Measurements from ENCODE around the gene SKI.

DNA sequence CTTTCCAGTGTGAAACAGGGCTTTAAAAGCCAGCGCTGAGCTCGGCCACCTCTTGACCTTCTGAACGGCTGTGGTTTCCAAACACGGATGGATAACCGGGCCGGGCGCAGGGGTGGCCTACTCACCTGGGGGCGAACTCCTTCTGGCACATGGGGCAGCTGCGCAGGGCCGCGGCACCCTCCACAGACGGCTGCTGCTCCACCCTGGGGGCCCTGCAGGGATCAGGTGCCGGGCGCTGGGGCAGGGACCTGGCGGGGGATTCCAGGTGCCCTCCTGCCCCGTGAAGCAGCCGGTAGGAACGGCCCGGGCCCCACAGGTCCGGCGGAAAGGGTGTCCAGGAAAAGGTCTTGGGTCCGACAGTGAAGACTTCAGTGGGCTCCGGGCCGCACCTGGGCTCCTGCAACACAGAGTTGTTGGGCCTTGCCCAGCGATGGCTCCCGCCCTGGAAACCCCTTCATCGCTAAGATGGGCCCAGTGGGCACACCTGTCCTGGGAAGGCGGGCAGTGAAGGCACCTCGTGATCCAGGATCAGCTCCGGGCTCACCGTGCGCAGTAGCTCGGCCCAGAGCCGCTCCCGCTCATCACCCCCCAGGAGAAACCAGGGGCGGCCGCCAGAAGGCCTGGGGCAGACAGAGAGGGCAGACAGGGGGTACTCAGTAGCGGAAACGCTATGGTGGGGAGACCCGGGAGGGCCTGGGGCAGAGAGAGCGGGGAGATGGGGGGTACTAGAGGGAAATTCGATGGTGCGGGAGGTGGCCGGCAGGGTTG, 34.4 kb upstream of the SKI start:
- TF ChIP-seq, protein P1, sequence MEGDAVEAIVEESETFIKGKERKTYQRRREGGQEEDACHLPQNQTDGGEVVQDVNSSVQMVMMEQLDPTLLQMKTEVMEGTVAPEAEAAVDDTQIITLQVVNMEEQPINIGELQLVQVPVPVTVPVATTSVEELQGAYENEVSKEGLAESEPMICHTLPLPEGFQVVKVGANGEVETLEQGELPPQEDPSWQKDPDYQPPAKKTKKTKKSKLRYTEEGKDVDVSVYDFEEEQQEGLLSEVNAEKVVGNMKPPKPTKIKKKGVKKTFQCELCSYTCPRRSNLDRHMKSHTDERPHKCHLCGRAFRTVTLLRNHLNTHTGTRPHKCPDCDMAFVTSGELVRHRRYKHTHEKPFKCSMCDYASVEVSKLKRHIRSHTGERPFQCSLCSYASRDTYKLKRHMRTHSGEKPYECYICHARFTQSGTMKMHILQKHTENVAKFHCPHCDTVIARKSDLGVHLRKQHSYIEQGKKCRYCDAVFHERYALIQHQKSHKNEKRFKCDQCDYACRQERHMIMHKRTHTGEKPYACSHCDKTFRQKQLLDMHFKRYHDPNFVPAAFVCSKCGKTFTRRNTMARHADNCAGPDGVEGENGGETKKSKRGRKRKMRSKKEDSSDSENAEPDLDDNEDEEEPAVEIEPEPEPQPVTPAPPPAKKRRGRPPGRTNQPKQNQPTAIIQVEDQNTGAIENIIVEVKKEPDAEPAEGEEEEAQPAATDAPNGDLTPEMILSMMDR (IDR thresholded peaks at IDR 0.05; ENCODE audit: low read depth, low read length): no peak
- no peak for TF ChIP-seq MYC (IDR thresholded peaks at IDR 0.05; ENCODE audit: low read depth, low read length)
- no peak for TF ChIP-seq POLR2A (IDR thresholded peaks at IDR 0.05; ENCODE audit: extremely low read depth, insufficient read length)
- TF ChIP-seq, protein P2, sequence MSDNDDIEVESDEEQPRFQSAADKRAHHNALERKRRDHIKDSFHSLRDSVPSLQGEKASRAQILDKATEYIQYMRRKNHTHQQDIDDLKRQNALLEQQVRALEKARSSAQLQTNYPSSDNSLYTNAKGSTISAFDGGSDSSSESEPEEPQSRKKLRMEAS (IDR thresholded peaks at IDR 0.05; ENCODE audit: low read depth, low read length): no peak
